ENCODE measurements around the gene TF. TPM values are rescaled to one million over a fixed set of nuclear protein-coding genes. Genes with fewer than 3 reads are reported as not detected.

The TF gene
- 0.06 and 0.26 TPM in 2 replicates for total RNA-seq (2021; fragmentation: NEBNext Ultra II Directional; extraction: Animal tissue kit (Norgen Biotek cat#: 25700))
- polyA plus RNA-seq (2011; rRNA removed): 0.02 and 0.19 TPM in 2 replicates
- polyA plus RNA-seq (2011; cell fraction: cytosol; rRNA removed): 1.6 TPM
- 0.31 TPM for polyA plus RNA-seq (2011; cell fraction: nucleus; rRNA removed)
- 0.04 to 0.97 TPM (median 0.13 TPM) in 4 replicates for polyA plus RNA-seq (2012, experiment 1 of 2)
- polyA plus RNA-seq (2012, experiment 2 of 2): 0.34 TPM
- polyA plus RNA-seq (2013, experiment 1 of 2): 0.08 TPM
- 0.07 TPM for polyA plus RNA-seq (2013, experiment 2 of 2)
- under 0.01 and 0.02 TPM in 2 replicates for polyA minus RNA-seq (2011; rRNA and poly(A)+ RNA removed)
- not detected for polyA minus RNA-seq (2011; cell fraction: cytosol; rRNA and poly(A)+ RNA removed)
- not detected for polyA minus RNA-seq (2011; cell fraction: nucleus; rRNA and poly(A)+ RNA removed)
- long read RNA-seq, experiment 1: 0 reads
- long read RNA-seq, experiment 2: 0 reads

GRCh38 chr3:133745981-133746711 lies at the start of gene TF:
TF (plus strand) TSS chr3:133746393; CDS start chr3:133746441, 48 bp downstream.
- no peak within 1 kb of the TSS for H2BK20ac ChIP-seq (ENCODE audit: low read length)
- WGBS, 2 experiments (ENCODE audit: extremely low coverage in 1 of 2, insufficient coverage in 1 of 2, insufficient read length in 1 of 2, insufficient replicate concordance in 2 of 2, low coverage in 1 of 2, low lambda C conversion rate in 2 of 2, missing lambda C conversion rate in 1 of 2): 85% methylated on average over 26 of the region's 50 CpGs; no CpG with 5 or more reads in 1 of the 2 experiments
- no peaks in the 10 kb centered on the region for H3K79me1 ChIP-seq (ENCODE audit: low read depth, low read length)

More at GRCh38 chr3:133745981-133746711, at the start of gene TF:
- no peaks in the 10 kb centered on the region for H3K23me2 ChIP-seq (ENCODE audit: low read depth, low read length)
- no peaks in the 10 kb centered on the region for H3K79me2 ChIP-seq (ENCODE audit: control insufficient read depth in 1 of 2, insufficient read depth in 2 of 2, low read length in 2 of 2)
- no peak within 1 kb of the TSS for H2BK120ac ChIP-seq (replicated peaks; ENCODE audit: low read depth, low read length)
- H2BK15ac ChIP-seq (ENCODE audit: low read length): no peak within 1 kb of the TSS
- no peak within 1 kb of the TSS for H2BK12ac ChIP-seq (ENCODE audit: low read depth, low read length)
- H3K4me3 ChIP-seq (ENCODE audit: extremely low read depth in 1 of 4, insufficient read depth in 2 of 4, low read depth in 3 of 4, low read length in 4 of 4): peak within 1 kb of the TSS in 1 of 4 experiments; percentile 18; a peak in 1 of 8 replicates
- no peaks in the 10 kb centered on the region for H3K36me3 ChIP-seq (ENCODE audit: control insufficient read depth in 2 of 4, insufficient read depth in 4 of 4, low read length in 3 of 4)
- H3K18ac ChIP-seq (ENCODE audit: extremely low read depth, low read length): no peak within 1 kb of the TSS
- H3K23ac ChIP-seq (ENCODE audit: insufficient read length): no peak within 1 kb of the TSS
- H3K27me3 ChIP-seq (replicated peaks in 1 of 4; ENCODE audit: control insufficient read depth in 3 of 4, extremely low read depth in 1 of 4, insufficient read depth in 3 of 4, low read length in 3 of 4): no peaks in the 10 kb centered on the region; a peak in 1 of 7 replicates
- H4K20me1 ChIP-seq (replicated peaks in 1 of 2; ENCODE audit: control insufficient read depth in 1 of 2, insufficient read depth in 2 of 2, low read length in 2 of 2): no peaks in the 10 kb centered on the region
- H2AK5ac ChIP-seq (ENCODE audit: low read depth, low read length): no peak within 1 kb of the TSS
- H3K4me2 ChIP-seq (ENCODE audit: insufficient read depth in 1 of 2, low read depth in 2 of 2, low read length in 2 of 2): peak within 1 kb of the TSS in 1 of 2 experiments; percentile 19; a peak in 1 of 4 replicates
- H4K91ac ChIP-seq (replicated peaks; ENCODE audit: insufficient read length, low read length): no peak within 1 kb of the TSS
- H3K14ac ChIP-seq (ENCODE audit: insufficient read length): no peak within 1 kb of the TSS
- no peak within 1 kb of the TSS for H2AFZ ChIP-seq (ENCODE audit: low read length)
- no peaks in the 10 kb centered on the region for H3K9me3 ChIP-seq (ENCODE audit: insufficient read depth in 2 of 2, low read depth in 1 of 2, low read length in 1 of 2)
- DNase-seq (ENCODE audit: low read depth in 1 of 2, low spot score in 2 of 2) (no peak), FAIRE-seq (no peak)
- H3K9ac ChIP-seq (replicated peaks in 1 of 4; ENCODE audit: extremely low read depth in 1 of 4, low read depth in 3 of 4, low read length in 3 of 4): no peak within 1 kb of the TSS
- H4K5ac ChIP-seq (ENCODE audit: insufficient read length, low read depth, low read length): no peak within 1 kb of the TSS
- H2BK5ac ChIP-seq (ENCODE audit: low read depth, low read length): no peak within 1 kb of the TSS
- no peak for TF ChIP-seq RXRA (IDR thresholded peaks at IDR 0.05; ENCODE audit: insufficient read depth, low read depth, low read length)
- no peaks in the 10 kb centered on the region; a peak in 1 of 7 replicates for H3K4me1 ChIP-seq (replicated peaks in 1 of 4; ENCODE audit: control insufficient read depth in 3 of 4, insufficient read depth in 4 of 4, low read length in 3 of 4)
- no peak within 1 kb of the TSS for H4K8ac ChIP-seq (ENCODE audit: extremely low read depth, insufficient read depth, low read length)
- no peak within 1 kb of the TSS for H3K56ac ChIP-seq (replicated peaks; ENCODE audit: insufficient read length, low read depth, low read length)
- ChIA-PET CTCF (ENCODE audit: partially characterized antibody) (interaction anchor here (1.6 kb wide), 1 partner anchor 16 kb away, joined by 4 read pairs; no protein-coding TSS in a partner anchor), POLR2A (ENCODE audit: partially characterized antibody) (no interaction called here)
- no peak within 1 kb of the TSS for H3K27ac ChIP-seq (ENCODE audit: low read depth, low read length)
- H3K4ac ChIP-seq (replicated peaks; ENCODE audit: insufficient read length, low read depth, low read length): no peak within 1 kb of the TSS
